HG02938 (cell line): Measurements from ENCODE around the gene GTF3C2.
"Not testable (repeated sequence)": the region's sequence is repeated elsewhere in the genome, so short reads cannot be mapped to it uniquely, and the experiment has no call there.

ENCODE experiments used
- ATAC-seq: cut with Tn5 transposase; IDR thresholded peaks from one replicate; pipeline ENCODE4 v1.9.1; 2021; ENCODE audit warnings: mild to moderate bottlenecking, moderate library complexity; ENCODE audit not compliant: unreplicated experiment

Gene GTF3C2

DNA sequence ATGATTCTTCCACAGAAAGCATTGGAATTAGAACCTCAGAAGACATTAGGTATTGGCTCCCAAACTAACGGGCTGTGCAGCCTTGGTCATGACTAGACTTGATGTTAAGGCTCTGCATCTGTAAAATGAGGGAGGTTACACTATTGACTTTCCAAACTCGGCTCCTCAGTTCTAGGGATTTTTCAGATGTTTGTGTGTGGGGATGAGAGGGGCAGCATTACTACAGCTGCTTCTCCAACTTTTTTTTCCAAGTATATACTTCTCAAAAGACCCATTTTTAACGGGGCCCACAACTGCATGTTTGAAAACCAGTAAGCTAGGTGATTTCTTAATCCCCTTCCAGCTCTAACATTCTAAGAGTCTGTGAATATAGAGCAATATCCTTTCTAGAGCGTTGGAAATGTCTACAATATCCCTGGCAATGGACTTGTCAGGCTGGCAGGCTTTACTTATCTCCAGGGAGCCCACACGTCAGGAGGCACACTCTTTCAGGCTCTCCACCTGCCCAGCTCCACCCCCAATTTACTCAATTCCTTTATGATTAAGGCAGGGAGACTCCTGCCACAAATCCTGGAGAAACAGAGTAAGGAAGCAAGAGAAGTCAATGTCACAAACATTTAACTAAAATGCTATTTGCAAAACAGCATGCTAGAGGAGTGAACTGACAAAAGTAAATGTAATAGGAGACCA lies 32.8 kb downstream of the GTF3C2 start:
- ATAC-seq = no peak

- ATAC-seq = peak; percentile 85
Observed at GRCh38 chr2:27322766-27323595, 33.6 kb downstream of the GTF3C2 start, which contains the start of gene MPV17. Gene MPV17 (minus strand): TSS chr2:27323097. CDS start chr2:27322517, 580 bp downstream.

GRCh38 chr2:27322301-27322765 lies 34.2 kb downstream of the GTF3C2 start:
- no peak for ATAC-seq

DNA sequence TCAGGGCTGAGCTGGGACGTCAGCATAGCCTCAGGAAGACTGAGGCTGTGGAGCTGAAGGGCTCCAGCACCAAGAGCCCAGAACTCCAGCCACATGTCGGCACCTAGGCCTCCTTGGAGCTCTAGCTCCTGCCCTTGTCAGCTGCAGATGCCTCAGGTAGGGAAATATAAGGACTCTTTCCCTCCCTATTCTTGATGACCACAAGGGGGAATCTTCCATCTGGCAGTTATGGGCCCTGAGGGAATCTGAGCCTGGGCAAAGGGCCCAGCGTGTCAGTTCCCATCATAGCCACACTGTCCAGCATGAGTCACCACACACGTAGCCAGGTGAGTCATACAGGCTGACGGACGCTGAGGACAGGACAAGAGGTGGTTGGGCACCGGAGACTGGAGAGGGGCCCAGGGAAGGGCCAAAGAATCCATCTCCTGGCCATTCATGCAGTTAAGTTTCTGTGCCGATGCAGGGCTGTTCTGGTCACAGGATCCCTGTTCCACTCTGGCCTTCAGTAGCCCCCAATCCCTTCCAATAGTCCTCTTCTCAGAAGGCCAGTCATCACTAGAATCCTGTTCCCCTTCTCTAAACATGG lies 35.5 kb downstream of the GTF3C2 start:
- no peak for ATAC-seq

- ATAC-seq = not testable (repeated sequence)
Observed at GRCh38 chr2:27319839-27320238, 36.7 kb downstream of the GTF3C2 start.

- ATAC-seq = no peak
Observed at GRCh38 chr2:27316655-27317412, 39.7 kb downstream of the GTF3C2 start.

DNA sequence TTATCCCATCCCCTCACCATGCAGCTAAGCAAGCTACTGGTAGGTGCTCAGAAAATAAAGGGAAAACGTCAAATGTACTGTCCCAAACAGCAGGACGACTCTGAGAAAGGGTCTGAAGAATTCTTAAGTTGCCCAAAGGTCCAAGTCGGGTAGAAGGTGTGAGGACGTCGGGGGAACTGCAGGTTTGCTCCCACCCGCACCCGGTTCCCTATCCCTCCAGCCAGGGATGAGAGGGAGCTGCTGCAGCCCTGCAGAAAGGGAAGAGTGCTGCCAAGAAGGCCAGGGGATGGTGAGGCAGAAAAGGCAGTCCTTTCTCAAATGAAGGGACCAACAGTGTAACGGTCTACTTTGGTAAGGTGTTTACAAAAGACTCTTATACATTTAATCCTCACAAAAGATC lies 41.4 kb downstream of the GTF3C2 start:
- no peak for ATAC-seq

GRCh38 chr2:27314709-27315108 lies 41.9 kb downstream of the GTF3C2 start:
- ATAC-seq = no peak

- ATAC-seq = no peak
Observed at GRCh38 chr2:27313882-27314645, 42.5 kb downstream of the GTF3C2 start.

GRCh38 chr2:27312152-27312551 lies 44.4 kb downstream of the GTF3C2 start:
- ATAC-seq = no peak

DNA sequence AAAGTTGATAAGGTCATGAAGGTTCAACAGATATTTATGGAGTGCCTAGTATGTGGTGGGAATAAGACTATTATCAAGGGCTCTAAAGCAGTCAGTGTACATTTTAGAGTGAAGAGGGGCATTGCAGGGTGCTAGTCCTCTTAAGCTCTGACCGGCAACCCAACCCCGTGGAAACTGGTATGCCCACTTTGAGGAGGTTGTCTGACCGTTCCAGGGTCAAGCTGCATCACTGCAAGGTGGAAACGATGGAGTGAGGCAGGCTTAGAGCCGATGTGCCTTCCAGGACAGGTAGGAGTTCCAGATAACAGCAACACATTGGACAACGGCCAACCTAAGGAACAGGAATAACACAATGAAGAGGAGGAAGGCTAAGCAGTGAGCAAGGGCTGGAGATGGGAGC lies 46.9 kb downstream of the GTF3C2 start:
- no peak for ATAC-seq

GRCh38 chr2:27308359-27308881 lies 48.1 kb downstream of the GTF3C2 start, which contains the start of gene UCN:
Gene UCN (minus strand): TSS chr2:27308445. CDS start chr2:27307895, 550 bp downstream.
- ATAC-seq = no peak

DNA sequence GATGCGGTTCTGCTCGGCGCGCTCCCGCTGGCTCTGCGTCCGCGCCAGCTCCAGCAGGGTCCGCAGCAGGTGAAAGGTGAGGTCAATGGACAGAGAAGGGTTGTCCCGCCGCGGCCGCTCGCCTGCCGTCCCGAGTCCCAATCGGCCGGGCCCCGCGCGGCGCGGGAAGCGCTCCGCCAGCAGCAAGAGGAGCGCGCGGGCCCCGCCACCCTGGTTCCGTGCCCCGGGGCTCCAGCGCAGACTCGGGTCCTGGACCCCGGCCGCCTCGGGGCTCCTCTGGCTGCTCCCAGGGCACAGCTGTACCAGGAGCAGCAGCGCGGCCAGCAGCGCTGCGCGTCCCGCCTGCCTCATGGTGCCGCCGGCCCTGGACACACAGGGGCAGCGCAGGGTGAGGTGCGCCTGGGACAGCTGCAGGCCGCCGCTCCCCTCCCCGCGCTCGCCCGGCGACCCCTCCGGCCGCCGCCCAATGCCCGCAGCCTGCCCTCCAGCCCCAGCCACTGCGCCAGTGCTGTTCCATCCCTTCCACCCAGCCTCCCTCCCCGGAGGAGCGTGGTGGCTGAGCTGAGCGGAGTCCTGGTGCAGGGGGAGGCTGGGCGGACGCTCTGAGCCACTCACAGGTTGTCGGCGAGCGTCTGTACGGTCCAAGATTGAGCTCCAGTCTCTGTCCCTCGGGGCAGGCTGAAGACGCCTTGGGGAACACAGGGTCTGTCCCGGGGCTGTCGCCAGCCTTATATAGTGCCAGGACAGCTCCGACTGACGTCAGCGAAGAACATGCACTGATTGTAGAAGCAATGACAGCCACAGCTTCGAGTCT lies 48.8 kb downstream of the GTF3C2 start:
- ATAC-seq = no peak

DNA sequence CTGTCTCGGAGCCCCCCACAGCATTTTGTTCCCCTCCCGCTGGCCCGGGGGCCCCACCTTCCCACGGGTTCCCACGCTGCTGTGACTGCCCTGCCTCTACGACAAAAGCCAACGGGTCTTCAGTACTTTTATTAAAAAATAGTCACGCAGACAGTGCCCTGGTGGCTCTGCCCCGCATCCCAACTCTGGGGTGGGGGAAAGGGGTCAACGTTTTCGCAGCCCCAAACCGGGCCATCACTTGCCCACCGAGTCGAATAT lies 49.3 kb downstream of the GTF3C2 start:
- no peak for ATAC-seq

- no peak for ATAC-seq
Observed at GRCh38 chr2:27306573-27307286, 49.8 kb downstream of the GTF3C2 start.

DNA sequence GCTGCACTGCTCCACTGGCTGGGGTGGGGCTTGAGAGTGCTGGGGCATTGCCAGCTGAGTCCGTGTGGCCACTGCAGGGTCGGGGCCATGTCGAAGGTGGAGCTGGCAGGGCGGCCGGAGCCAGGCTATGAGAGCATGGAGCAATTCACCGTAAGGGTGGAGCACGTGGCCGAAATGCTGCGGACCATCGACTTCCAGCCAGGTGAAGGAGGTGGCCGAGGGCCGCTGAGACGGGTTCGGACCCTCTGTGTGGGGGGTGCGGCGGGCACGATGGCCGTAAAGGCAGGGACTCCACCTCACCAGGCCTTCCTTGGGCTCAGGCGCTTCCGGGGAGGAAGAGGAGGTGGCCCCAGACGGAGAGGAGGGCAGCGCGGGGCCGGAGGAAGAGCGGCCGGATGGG lies 50.4 kb downstream of the GTF3C2 start:
- ATAC-seq = no peak

DNA sequence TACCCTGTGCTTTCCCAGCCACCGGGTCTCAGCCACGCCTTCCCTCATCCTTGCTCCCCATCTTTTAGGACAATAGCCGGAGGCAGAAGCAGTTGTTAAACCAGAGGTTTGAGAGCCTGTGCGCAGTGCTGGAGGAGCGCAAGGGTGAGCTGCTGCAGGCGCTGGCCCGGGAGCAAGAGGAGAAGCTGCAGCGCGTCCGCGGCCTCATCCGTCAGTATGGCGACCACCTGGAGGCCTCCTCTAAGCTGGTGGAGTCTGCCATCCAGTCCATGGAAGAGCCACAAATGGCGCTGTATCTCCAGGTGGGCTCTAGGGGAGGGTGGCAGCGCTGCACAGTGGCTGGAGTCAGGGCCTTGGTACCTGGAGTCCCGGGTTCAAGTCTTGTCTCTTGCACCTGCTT lies 51.0 kb downstream of the GTF3C2 start:
- ATAC-seq = no peak

GRCh38 chr2:27304488-27305240 lies 51.9 kb downstream of the GTF3C2 start:
- no peak for ATAC-seq
